ENCODE data around the gene GYPA.
"Not testable (repeated sequence)": the region's sequence is repeated elsewhere in the genome, so short reads cannot be mapped to it uniquely, and the experiment has no call there.

The GYPA gene

DNA sequence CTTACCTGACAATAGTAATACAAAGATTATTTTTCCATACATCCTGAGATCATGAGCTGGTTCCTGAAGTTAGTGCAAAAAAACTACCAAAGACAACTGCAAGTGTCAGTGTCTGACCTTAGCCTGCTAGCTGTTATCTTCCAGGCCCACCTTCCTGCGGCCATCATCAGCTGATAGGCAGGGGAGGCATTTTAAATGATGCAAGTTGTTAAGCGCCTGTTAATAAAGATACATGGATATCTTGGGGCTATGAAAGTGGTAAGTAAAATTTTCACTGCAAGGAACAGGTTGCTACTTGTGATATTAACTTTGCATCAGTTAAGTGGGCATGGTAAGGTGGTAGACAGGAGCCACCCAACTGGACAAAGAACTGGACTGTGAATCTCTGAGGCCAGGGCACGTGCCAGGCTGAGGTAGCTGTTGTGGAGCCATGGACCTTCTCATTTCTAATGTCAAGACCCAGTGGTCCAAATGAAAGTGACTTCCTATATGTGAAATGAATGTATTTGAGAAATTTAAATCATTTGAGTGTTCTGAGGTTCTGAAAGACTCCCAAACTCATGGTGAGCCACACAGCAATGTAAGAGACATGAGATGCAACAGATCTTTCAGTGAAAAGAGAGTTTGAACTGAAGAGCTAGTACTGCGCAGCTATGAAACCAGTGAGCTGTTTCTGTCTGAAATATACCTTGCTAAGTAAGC lies at the start of gene GYPA:
Gene GYPA, minus strand, starts transcription at position 125 of the 702 bp plus-strand sequence. Its CDS starts 83 bp downstream, at position 42.
- not testable (repeated sequence) for DNase-seq (ENCODE audit: low read depth)

DNA sequence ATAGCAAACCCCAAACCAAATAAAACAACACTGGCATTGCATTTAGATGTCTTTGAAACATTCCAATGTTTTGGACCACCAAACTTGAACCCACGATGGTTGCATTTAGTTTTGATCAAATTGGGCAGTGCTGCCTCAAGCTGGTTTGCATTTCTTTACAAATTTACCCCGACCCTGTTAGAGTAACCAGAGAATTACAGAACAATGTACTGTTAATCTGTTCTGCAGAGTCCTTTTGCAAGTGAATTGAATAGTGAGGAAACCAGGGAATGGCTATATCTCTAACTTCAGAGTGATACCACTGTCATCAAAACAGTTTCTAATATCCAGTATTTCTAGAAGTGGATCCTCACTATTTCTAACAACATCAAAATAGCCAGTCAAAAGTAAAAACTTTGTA lies 49.5 kb upstream of the GYPA start:
- DNase-seq (ENCODE audit: low read depth) = no peak

DNA sequence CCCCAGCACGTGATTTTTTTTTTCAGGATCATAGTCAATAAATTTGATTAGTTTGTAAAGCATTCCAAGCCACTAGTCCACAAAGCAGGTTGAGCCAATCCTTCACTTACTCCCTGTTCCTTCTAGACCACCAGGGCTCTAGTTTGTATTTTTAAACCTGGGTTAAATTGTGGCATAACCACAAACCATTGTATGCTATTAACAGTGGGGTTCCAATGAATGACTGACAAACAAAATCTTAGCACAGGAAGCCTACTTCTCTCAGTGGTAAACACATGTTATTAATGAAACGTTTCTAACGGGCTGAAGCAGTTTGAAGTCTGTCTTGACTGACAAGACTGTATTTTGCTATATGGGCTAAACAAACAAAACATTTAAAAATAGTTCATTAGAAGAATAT lies 48.6 kb upstream of the GYPA start:
- no peak for DNase-seq (ENCODE audit: low read depth)

DNA sequence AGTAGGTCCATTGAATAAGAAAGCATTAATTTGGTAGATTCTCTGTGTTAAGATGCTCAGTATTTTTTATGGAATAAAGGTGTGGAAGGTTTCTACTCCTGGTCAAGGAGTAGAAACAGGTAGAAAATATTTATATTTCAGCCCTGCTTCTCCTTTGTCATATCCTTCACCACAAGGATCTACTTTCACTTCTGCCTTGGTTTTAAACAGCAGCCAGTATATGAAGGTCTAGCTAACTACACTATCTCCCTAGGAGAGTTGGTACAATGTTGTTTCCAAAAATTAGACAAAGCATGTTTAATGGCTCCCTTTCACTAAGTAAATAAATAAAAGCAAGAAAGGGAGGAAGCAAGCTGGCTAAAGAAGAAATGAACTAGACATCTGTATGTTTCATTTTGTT lies 44.6 kb upstream of the GYPA start:
- DNase-seq (ENCODE audit: low read depth) = no peak

DNA sequence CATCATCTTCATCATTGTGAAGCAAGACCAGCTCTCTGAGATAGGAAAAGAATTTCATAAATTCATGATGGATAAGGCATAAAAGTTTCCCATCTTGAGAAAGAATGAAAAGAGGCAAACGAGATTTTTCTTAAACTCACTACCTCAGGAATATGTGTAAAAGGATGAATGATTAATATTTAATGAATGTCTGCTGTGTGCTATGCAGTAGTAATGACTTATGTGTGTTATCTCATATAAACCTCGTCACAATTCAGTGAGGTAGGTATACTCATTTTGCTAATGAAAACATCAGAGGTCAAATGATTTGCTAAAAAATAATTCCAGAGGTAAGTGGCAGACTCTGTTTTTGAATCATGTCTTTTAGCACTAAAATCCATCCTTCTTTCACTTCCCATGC lies 42.6 kb upstream of the GYPA start:
- no peak for DNase-seq (ENCODE audit: low read depth)

DNA sequence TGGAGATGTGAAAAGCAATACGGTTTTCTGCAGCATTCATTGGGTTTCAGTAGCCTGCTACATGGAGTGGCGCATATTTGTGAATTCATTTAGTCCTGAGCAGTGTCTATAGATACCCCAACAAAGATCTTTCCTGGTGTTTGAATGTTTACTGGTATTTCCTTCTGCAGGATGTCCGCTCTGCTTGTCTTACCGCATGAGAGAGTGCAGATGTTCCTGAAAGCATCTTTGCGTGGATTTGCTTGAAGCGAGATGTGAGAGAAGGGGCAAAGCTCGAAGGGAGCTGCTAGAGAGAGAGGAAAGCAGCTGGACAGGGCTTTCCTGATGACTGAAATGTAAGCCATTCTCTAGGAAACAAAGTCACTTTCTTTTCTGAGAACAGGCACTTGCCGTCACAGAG lies 40.9 kb upstream of the GYPA start:
- DNase-seq (ENCODE audit: low read depth) = no peak

DNA sequence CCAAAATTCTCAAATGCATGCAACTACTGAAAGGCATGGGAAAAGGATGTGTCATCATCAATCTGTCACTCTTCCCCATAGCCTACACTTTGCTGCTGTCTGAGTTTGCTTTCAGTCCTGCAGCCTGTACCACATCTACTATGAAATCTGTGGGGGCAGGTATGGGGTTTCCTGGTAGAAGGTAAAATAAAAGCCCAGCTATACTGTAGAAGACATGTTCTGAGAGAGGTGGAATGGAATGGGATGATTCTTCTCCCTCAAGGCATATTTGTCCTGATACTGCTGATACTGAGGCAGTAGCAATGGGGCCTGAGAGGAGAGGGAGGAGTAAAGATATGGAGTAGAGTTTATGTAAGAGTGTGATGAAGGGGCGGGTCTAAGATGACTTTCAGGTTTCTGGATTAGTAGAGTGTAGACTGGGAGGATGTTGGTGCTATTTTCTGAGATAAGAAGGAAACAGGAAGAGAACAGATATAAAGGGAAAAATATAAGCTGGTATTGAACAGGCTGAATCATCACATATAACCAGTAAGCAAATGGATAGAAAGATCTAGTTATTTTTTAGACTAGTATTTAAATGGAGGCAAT lies 38.7 kb upstream of the GYPA start:
- DNase-seq (ENCODE audit: low read depth) = no peak

DNA sequence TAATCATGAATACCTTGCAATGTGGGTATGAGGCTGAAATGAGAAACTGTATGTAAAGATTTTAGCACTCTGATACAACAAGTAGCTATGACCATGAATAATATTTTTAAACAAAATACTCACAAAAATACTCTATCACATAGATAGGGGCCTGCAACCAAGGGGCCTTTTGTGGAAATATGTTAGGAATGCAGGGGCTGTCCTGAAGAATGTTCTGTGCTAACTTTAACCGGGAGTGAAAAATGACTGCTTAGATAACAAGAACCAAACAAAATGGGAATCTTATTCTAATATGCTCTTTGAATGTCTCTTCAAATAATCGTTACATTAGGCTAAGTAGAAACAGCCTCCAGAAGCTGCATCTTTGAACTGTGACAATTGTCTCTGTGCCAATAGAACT lies 37.9 kb upstream of the GYPA start:
- DNase-seq (ENCODE audit: low read depth) = no peak

DNA sequence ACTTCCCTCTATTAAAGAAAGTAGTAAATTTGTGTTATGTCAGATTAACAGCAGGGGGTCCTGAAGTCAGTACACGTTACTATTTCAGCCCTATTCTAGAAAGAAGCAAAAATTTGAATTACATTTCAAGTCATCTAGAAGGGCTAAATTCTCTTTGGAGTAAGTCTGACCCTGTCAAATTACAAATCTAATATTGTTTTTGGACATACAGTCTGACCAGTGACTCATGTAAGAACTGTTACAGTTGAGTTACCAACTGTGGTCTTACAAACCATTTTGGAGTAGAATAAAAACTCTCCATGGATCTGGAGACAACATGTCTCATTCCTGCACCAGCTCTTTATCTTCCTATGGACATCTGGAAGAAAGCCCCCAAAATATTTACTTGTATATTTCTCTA lies 36.0 kb upstream of the GYPA start:
- no peak for DNase-seq (ENCODE audit: low read depth)

DNA sequence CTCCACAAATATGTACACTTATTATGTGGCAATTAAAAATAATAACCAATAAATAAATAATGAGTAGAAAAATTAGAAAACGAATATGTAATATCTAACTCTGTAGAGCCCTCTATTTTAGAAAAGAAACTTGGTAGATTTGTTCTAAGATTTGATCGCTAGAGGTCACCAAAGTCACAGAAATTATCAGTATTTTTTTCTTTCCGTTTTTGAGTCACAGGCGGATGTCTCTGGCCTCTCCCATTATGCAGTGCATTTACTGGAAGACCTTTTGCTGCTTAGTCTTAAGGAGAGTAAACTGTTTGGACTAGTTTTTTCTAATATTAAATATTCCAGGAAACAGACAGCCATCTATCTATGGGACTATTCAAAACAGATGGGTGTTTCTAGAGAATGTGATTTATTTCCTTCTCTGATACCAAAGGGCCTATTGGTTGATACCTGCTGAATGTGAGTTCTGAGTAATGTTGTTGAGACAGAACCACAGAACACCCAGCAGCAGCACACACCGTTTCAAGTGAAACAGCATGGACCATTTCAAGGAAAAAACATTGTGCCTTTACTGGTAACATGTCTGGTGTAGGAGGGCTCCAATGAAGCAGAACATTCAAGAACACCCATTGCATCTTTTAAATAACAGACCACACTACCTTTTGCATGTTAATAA lies 34.0 kb upstream of the GYPA start:
- no peak for DNase-seq (ENCODE audit: low read depth)

DNA sequence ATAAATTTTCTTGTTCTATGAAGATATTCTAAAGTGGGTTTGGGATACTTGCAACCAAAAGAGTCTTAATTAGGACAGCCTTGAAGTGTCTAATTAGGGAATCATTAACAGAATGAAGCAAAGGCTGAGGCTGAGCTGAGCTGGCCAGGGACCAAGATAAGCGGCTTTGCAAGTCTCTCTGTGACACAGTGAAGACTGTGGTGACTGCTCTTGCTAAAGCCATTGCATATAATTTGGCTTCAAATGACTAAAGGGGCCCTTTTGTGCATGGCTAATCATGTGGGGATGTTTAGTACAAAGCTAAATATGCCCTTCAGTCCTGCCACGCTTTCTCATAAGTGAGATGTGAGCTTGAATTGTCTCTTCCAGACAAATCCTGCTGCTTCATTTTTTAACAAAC lies 31.2 kb upstream of the GYPA start:
- DNase-seq (ENCODE audit: low read depth) = no peak

DNA sequence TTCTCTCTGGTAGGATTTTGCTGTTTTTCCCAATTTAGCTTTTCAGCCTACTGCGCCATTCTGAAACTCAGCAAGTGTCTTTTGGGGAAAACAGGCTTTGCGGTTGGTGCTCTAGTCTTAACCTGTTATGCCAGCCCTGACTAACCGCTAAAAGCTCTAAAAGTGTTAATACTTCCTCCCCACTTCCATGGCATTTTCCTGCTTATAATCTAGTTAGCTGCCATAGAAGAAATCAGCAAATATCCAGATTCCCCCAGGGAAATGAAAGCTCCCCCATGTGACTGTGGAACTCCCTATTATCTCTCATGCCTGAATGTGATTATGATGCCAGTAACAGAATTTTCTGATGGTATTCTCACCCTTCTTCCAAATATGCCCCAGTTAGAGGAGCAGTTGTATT lies 28.7 kb upstream of the GYPA start:
- DNase-seq (ENCODE audit: low read depth) = no peak

DNA sequence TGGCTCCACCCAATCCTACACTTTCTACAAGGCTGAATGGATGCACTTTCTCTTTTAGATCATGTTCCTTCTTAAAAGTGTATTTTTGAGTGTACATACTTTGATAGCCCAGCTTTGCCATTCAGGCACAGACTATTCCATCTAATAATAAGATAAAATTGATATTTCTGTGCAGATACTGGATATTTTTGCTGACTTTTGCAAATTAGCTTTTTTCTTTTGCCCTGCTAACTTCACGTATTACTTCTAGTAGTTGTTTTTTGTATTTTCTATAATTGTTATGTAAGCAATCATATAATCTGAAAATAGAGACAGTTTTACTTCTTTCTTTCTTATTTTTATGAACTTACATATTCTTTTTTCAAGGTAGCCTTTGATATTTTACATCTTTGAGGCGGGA lies 13.5 kb upstream of the GYPA start:
- no peak for DNase-seq (ENCODE audit: low read depth)

DNA sequence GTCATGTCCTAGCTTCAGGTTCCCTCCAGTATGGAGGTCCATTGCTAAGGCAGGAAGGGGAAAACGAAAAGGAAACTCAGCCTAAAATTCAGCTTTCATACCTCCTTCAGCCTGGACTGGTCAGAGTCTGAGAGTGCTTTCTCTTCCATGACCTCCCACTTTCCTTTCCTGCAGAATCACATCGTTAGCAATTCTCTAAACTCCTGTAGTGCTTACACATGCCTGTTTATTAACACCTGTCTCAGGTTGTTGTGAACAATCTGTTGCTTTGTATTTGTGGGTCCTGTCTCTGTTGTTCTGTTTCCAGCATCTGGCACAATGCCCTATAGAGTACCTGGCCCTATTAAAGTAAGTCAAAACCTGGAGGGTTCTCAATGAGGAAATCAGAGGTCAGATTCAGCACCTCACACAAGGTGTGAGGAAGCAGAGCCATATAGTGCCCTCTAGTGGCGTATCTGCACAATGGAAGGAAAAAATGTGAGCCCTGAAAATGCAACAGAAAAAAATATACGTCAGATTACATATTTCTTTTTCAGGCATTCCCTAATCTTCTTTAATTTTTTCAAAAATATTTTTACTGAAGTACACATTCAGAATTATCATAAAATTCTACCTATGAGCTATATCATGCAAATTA lies 2.3 kb upstream of the GYPA start:
- DNase-seq (ENCODE audit: low read depth) = not testable (repeated sequence)

DNA sequence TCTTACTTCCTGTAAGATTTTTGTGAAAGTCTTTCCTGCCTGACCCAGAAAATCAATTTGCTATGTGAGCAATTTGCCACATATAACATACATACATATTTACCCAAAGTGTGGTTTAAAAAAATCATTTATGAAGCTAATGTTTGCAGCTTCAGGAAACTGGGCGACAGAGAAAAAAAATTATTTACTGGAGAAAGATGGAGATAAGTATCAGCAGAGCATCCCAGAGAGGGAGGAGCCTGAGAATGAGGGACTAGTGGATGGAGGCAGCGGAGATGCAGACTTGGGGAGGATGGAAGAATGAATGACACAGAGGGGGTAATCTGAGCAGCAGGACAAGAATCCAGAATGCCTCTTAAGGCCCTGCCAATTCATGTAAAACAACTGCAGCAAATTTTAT lies 975 bp upstream of the GYPA start:
- DNase-seq (ENCODE audit: low read depth) = no peak

DNA sequence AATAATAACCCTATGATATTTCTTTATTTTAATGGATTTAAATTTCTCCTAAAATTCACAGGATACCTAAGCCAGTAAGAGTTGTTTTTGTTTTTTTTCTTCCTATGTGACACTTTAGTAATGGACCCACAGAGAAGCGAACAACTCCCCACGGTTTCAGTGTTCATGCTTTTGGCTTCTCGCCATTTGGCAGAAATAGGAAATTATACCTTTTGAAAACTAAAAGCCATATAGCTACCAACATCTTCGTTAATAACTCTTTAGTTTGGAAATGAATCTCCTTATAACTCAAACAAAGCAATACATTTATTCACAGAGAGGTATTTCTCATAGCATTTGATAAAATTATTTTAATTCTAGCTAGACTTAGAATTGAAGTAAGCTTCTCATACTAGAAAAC lies 527 bp downstream of the GYPA start:
- DNase-seq (ENCODE audit: low read depth) = not testable (repeated sequence)

DNA sequence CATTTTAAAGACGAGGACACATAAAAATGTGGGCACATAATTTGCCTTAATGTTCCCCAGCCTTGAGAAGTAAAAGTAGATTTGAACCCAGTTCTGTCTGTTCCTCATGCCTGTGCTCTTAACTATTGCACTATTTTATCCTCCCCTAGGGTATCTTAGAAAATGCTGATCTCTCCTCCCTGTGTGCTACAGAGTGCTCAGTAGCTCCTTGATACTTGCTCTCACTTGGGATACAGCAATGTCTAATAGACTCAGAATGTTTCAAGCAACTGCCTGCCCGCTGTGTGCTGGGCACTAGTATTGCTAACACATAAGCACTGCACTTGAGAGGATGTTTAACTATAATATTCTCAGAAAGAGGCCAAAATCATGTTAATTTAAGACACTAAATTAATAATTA lies 971 bp downstream of the GYPA start:
- DNase-seq (ENCODE audit: low read depth) = not testable (repeated sequence)

DNA sequence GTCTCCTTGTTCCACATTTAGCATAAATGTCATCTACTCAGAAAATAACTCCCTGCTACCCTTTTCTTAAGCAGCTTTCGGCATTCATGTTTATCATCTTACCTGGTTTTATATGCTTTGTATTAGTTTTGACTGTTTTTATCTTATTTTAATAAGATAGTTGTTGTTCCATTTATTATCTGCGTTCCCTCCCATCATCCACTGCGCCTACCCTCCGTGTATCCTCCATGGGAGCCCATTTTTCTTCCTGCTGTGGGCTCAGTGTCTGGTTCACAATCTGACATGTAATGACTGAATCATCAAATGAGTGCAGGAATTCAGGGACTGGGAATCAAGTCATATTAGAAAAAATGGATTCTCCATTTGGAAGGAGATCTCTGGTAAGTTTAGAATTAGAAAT lies 2.3 kb downstream of the GYPA start:
- not testable (repeated sequence) for DNase-seq (ENCODE audit: low read depth)

DNA sequence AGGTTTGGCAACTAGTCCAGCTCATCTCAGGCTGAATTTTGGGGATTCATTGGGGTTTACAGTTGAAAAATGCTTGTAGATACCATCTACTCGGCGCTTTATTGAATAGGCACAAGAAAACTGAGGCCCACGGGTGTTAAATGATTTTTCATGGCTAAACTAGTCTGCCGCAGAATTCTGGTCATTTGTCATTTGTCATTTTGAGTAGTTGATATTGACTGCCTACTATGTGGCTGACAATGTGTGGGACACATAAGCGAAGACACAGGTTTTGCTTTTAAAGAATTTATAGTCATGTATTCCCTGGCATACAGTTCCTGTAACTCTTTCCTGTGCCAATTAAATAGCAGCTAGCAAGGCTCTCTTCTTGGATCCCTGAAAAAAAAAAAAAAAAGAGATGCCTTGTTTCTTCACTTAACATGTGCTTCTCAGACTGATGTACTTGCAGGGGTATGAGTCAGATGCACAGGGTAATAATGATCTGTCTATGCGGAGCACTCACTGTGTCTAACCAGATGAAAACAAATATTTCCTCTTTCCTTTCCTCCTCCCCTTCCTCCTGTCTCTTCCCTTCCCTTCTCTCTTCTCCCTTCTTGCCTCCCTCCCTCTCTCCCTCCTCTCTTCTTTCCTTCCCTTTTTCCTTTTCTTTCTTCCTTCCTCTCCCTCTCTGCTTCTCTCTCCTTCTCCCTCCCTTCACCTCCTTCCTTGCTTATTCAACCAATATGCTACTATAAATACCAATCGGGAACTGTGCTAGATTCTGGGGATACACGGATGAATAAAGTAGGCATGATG lies 3.2 kb downstream of the GYPA start:
- DNase-seq (ENCODE audit: low read depth) = not testable (repeated sequence)

DNA sequence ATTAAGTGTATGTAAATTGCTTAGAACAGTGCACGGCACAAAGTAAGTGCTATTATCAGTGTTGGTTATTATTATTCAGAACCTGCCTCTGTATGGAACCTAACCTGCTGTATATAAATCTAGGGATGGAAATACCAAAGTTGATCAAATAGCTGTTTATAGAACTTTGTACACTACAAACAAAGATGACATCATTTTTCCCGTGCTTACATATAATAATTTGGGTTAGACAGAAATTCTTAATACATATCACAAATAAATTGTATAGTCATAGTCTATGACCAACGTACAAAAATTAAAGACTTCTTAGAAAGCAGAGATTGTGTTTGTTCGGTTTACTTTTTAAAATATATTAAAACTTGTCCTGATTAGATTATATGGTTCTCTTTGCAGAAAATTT lies 4.3 kb downstream of the GYPA start:
- not testable (repeated sequence) for DNase-seq (ENCODE audit: low read depth)

DNA sequence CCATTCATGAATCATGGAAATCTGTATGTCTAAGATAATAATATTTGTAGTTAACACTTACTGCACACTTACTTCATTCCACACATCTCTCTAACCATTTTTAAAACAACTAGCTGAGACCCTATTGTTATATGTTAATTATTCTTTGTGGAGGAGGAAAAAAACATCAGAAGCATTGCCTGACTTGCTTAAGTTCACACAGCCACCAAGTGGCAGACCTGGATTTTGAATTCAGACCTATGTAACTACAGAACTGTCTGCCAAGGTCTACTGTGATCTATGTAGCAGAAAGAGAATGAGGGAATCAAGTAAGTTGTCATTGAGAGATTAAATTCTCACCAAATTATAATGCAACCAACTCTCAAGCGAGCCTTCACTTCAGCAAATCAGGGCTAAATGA lies 10.4 kb downstream of the GYPA start:
- not testable (repeated sequence) for DNase-seq (ENCODE audit: low read depth)

DNA sequence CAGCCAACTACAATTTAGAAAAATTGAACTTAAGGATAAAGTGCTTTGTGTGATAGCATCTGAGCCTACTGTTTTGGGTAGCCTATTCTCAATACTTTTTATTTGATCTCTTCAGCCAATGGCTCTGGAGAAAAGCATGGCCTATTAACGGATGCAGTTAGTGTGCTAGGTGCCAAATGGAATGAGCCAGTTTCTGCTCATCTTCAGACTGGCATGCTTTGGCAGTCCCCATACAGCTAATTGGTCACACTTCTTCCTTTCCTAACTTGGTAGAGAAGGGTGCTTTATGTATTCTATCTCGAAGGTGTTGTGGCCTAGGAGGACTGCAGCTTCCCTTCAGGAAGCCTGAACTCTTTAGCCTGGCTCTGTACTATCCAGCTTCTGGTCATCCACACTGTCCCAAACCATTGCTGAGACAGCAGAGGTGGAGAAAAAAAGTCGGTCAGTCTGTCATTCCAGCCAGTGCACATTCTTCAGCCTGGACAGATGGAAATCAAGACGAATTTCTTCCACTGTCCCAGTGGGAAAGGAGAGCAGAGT lies 11.1 kb downstream of the GYPA start:
- DNase-seq (ENCODE audit: low read depth) = not testable (repeated sequence)

Data from stimulated activated CD8-positive, alpha-beta memory T cell treated with anti-CD3 and anti-CD28 coated beads, Interleukin-15, amount 100 ng/mL, for 24 hours (primary cell).